Trophoblast cell (in vitro differentiated cells and primary cell): ENCODE data around the gene CPXM2.

Experiments used
- DNase-seq, 2 donors: peaks; one replicate each; pipeline ENCODE4 v3.0.0-alpha.2; 2016
- H2AFZ ChIP-seq: 2 replicates; pipeline ENCODE4 v1.6.1; 2013; ENCODE audit warnings: low read length, moderate library complexity, mild to moderate bottlenecking; ENCODE audit not compliant: insufficient read depth, poor library complexity
- H2AK5ac ChIP-seq: 2 replicates; pipeline ENCODE4 v1.6.1; 2013; ENCODE audit warnings: mild to moderate bottlenecking, low read length
- H2BK120ac ChIP-seq: 2 replicates; pipeline ENCODE4 v1.6.1; 2013; ENCODE audit warnings: low read length, mild to moderate bottlenecking, moderate library complexity; ENCODE audit not compliant: insufficient read depth, poor library complexity
- H2BK12ac ChIP-seq: 2 replicates; pipeline ENCODE4 v1.6.1; 2013; ENCODE audit warnings: mild to moderate bottlenecking, low read length, moderate library complexity
- H2BK5ac ChIP-seq: 2 replicates; pipeline ENCODE4 v1.6.1; 2013; ENCODE audit warnings: low read length, low read depth, moderate library complexity, mild to moderate bottlenecking; ENCODE audit not compliant: poor library complexity
- H3K14ac ChIP-seq: 2 replicates; pipeline ENCODE4 v1.6.1; 2013; ENCODE audit warnings: mild to moderate bottlenecking, low read length
- H3K18ac ChIP-seq: 2 replicates; pipeline ENCODE4 v1.6.1; 2013; ENCODE audit warnings: mild to moderate bottlenecking, low read length
- H3K23ac ChIP-seq: 2 replicates; pipeline ENCODE4 v1.6.1; 2013; ENCODE audit warnings: low read length
- H3K27ac ChIP-seq: 2 replicates; pipeline ENCODE4 v1.5.1; 2013; ENCODE audit warnings: low read depth, mild to moderate bottlenecking, inconsistent platforms, low read length, moderate library complexity
- H3K27me3 ChIP-seq: 2 replicates; pipeline ENCODE4 v1.6.1; 2013; ENCODE audit warnings: inconsistent platforms, mild to moderate bottlenecking, low read length, moderate library complexity; ENCODE audit not compliant: insufficient read depth
- H3K36me3 ChIP-seq, 2 experiments: 1 replicate in 1 of 2; 2 replicates in 1 of 2; pipeline ENCODE4 v1.6.1; 2013; ENCODE audit warnings: low read length in 2 of 2, mild to moderate bottlenecking in 2 of 2, moderate library complexity in 1 of 2; ENCODE audit not compliant: insufficient read depth in 2 of 2, control insufficient read depth in 1 of 2
- H3K4ac ChIP-seq: 2 replicates; pipeline ENCODE4 v1.6.1; 2013; ENCODE audit warnings: low read depth, mild to moderate bottlenecking, low read length, moderate library complexity
- H3K4me1 ChIP-seq, 2 experiments: 1 replicate in 1 of 2; 2 replicates in 1 of 2; pipeline ENCODE4 v1.6.1; 2013; ENCODE audit warnings: low read length in 2 of 2, mild to moderate bottlenecking in 2 of 2, moderate library complexity in 1 of 2; ENCODE audit not compliant: insufficient read depth in 2 of 2, control insufficient read depth in 1 of 2
- H3K4me2 ChIP-seq: 2 replicates; pipeline ENCODE4 v1.6.1; 2013; ENCODE audit warnings: inconsistent platforms, mild to moderate bottlenecking, low read length, moderate library complexity
- H3K4me3 ChIP-seq: 2 replicates; pipeline ENCODE4 v1.5.1; 2013; ENCODE audit warnings: mild to moderate bottlenecking, low read depth, low read length, inconsistent platforms
- H3K79me1 ChIP-seq: one replicate; pipeline ENCODE4 v1.6.1; 2013; ENCODE audit warnings: low read length
- H3K79me2 ChIP-seq: 2 replicates; pipeline ENCODE4 v1.6.1; 2013; ENCODE audit warnings: low read length, mild to moderate bottlenecking; ENCODE audit not compliant: control insufficient read depth, insufficient read depth, poor library complexity
- H3K9ac ChIP-seq: 2 replicates; pipeline ENCODE4 v1.6.1; 2013; ENCODE audit warnings: mild to moderate bottlenecking, low read length
- H3K9me3 ChIP-seq: 2 replicates; pipeline ENCODE4 v1.6.1; 2013; ENCODE audit warnings: low read depth, mild to moderate bottlenecking, control low read depth, inconsistent platforms, low read length; ENCODE audit not compliant: insufficient read depth
- H4K12ac ChIP-seq: 2 replicates; pipeline ENCODE4 v1.6.1; 2013; ENCODE audit warnings: low read depth, mild to moderate bottlenecking, low read length, moderate library complexity
- H4K8ac ChIP-seq: 2 replicates; pipeline ENCODE4 v1.6.1; 2013; ENCODE audit warnings: low read depth, mild to moderate bottlenecking, low read length, moderate library complexity
- H4K91ac ChIP-seq: one replicate; pipeline ENCODE4 v1.6.1; 2013; ENCODE audit warnings: low read depth, mild to moderate bottlenecking, low read length, moderate library complexity
- WGBS: extraction: QIAGEN DNeasy Blood & Tissue Kit; methylation state at CpG from one replicate; pipeline ENCODE4 v1.1.7; 2013; ENCODE audit warnings: missing lambda C conversion rate; ENCODE audit not compliant: insufficient read length, insufficient coverage; ENCODE audit errors: extremely low coverage; 5-methylcytosine and 5-hydroxymethylcytosine counted together

The CPXM2 gene

DNA sequence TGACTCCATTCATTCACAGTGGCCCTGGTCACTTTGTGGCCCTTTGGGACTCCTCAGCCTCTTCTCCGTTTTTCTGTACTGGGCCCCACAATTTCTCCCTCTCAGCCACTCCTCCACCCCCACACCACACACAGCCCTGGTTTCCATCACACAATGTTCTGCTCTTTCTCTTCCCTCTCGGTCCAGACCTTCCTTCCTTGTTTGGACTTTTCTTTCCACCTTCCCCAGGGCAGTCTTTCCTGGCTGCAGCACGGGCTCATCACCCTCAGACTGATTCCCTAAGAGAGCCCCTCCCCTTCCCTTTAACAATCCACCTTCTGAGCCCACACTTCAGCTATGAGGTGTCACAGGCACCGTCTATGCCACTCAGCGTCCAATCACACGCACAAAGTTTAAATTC is 25.7 kb downstream of the CPXM2 start:
- H2AK5ac ChIP-seq: no peak overlapping the region
- no peak overlapping the region for H4K12ac ChIP-seq
- no peak overlapping the region for H2AFZ ChIP-seq
- no peak overlapping the region for H3K14ac ChIP-seq
- H4K8ac ChIP-seq: peak overlapping the region; percentile 4
- H3K4me1 ChIP-seq: peaks cover 30 to 39% of the 10 kb centered on the region in 2 experiments
- H3K27ac ChIP-seq: no peak overlapping the region
- H3K9me3 ChIP-seq: peaks cover 2% of the 10 kb centered on the region
- no peak overlapping the region for H2BK5ac ChIP-seq
- no peak overlapping the region for H3K4ac ChIP-seq
- no peak overlapping the region for H3K4me2 ChIP-seq
- peak overlapping the region; percentile 75 for H4K91ac ChIP-seq
- peaks cover 9% of the 10 kb centered on the region for H3K79me1 ChIP-seq
- H3K79me2 ChIP-seq: no peaks in the 10 kb centered on the region
- DNase-seq: no peak
- no peak overlapping the region for H3K4me3 ChIP-seq
- no peak overlapping the region for H3K18ac ChIP-seq
- H3K9ac ChIP-seq: no peak overlapping the region
- no CpG with 5 or more reads among the region's 6 CpGs for WGBS
- no peak overlapping the region for H2BK12ac ChIP-seq
- H2BK120ac ChIP-seq: no peak overlapping the region
- no peak overlapping the region for H3K23ac ChIP-seq
- no peaks in the 10 kb centered on the region for H3K36me3 ChIP-seq
- no peaks in the 10 kb centered on the region for H3K27me3 ChIP-seq

DNA sequence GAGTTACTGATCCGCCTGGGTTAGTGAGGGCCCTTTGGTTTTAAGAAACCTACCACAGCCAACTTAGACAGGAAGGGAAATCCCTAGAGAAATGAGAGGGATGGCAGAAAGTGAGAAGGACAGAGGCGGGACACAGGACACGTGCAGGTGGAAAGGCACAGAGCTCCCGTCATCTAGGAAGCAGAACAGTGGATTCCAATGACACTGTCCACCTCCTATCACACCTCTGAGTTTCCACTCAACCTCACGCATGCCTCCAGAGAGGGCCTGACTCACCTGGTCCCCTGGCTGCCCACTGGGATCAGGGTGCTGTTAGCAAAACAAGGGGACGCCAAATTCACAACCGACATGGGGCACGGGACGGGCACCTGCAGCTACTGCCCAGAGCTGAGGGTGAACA is 26.3 kb downstream of the CPXM2 start:
- no peak for DNase-seq
- Histone ChIP-seq H3K9ac (no peak overlapping the region), H3K14ac (peak overlapping the region; percentile 34)

DNA sequence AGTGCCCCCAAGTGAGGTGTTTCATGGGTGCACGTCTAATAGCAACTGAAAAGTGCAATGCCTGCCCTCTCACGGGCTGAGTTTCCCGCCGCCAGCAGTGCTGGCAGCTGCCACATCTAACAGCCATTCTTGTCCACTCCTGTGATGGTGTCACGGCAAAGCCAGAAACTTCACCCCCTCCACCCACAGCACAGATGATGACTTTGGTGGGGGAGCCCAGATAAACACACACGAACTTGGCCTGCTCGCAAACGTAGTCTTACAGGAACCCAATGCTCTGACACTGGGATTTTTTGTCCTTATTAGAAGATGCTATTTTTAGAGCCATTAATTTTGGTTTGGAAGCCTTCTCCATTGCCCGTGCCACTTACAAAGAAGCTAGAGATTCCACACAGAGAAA is 26.7 kb downstream of the CPXM2 start:
- Histone ChIP-seq H4K91ac (no peak overlapping the region), H3K9me3 (peaks cover 2% of the 10 kb centered on the region), H3K9ac (no peak overlapping the region), H2BK12ac (peak overlapping the region; percentile 51), H4K12ac (no peak overlapping the region), H4K8ac (no peak overlapping the region), H3K79me1 (peaks cover 9% of the 10 kb centered on the region), H3K4ac (no peak overlapping the region), H3K36me3 (no peaks in the 10 kb centered on the region), H3K27me3 (no peaks in the 10 kb centered on the region), H3K79me2 (no peaks in the 10 kb centered on the region), H3K4me3 (no peak overlapping the region), H2AFZ (no peak overlapping the region), H3K18ac (no peak overlapping the region), H3K23ac (no peak overlapping the region), H3K4me1 (peaks cover 30 to 39% of the 10 kb centered on the region in 2 experiments), H2BK120ac (no peak overlapping the region), H3K4me2 (no peak overlapping the region), H2AK5ac (no peak overlapping the region), H3K14ac (no peak overlapping the region), H2BK5ac (no peak overlapping the region), H3K27ac (no peak overlapping the region)
- no CpG with 5 or more reads among the region's 9 CpGs for WGBS
- no peak for DNase-seq

More for the DNA sequence above, 26.3 kb downstream of the CPXM2 start:
- Histone ChIP-seq H3K23ac (no peak overlapping the region), H2AK5ac (peak overlapping the region; percentile 49), H3K79me2 (no peaks in the 10 kb centered on the region), H2BK5ac (no peak overlapping the region), H3K18ac (peak overlapping the region; percentile 47), H3K27ac (no peak overlapping the region), H3K4me1 (peaks cover 30 to 39% of the 10 kb centered on the region in 2 experiments), H3K4me2 (no peak overlapping the region), H2BK12ac (peak overlapping the region; percentile 78), H3K4ac (no peak overlapping the region), H3K4me3 (no peak overlapping the region), H2BK120ac (peak overlapping the region; percentile 21), H3K36me3 (no peaks in the 10 kb centered on the region), H3K79me1 (peaks cover 9% of the 10 kb centered on the region), H4K12ac (no peak overlapping the region), H4K91ac (peak overlapping the region; percentile 75), H3K9me3 (peaks cover 2% of the 10 kb centered on the region), H4K8ac (peak overlapping the region; percentile 4), H2AFZ (no peak overlapping the region), H3K27me3 (no peaks in the 10 kb centered on the region)
- WGBS: no CpG with 5 or more reads among the region's 9 CpGs

DNA sequence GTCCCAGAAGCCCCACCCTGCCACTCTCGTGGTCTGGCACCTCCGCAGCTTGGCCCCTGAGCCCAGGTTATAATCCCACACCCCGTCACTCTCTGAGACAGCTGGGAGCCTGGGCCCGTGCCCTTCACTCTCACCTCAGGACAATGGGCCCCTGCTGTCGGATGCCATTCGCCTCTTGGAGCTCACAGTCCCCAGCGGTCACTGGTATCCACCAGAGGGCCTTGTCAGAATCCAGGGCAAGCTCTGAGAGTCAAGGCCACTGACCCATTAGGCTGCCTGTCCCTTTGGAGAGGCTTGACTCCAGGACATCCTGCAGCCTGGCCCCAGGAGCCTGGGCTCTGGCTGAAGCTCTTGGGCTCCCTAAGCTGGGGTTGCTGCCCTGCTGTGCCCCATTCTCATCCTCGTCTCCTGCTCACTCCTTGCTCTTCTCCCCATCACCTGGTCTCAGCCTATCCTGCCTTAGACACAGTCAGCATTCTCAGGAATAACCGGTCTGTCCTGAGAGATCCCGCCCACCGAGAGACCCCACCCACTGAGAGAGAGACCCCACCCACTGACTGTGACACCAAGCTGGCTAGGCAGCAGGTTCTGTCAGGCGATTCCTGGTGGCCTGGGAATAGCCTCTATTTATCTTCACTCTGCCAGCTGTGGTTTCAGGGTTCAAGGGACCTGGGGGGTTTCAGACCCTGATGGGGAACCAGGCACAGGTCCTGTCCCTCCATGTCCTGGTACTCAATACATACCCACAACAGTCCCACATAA is 27.7 kb downstream of the CPXM2 start:
- peaks cover 30 to 39% of the 10 kb centered on the region in 2 experiments for H3K4me1 ChIP-seq
- H3K9ac ChIP-seq: no peak overlapping the region
- H2BK12ac ChIP-seq: peak overlapping the region; percentile 19
- no peak overlapping the region for H3K18ac ChIP-seq
- no peak overlapping the region for H2AFZ ChIP-seq
- H3K79me2 ChIP-seq: no peaks in the 10 kb centered on the region
- peak overlapping the region; percentile 10 for H3K14ac ChIP-seq
- no peak overlapping the region for H3K4me2 ChIP-seq
- no peak overlapping the region for H2BK120ac ChIP-seq
- no peak overlapping the region for H2AK5ac ChIP-seq
- H4K12ac ChIP-seq: no peak overlapping the region
- no peak overlapping the region for H4K8ac ChIP-seq
- no peak overlapping the region for H3K4me3 ChIP-seq
- no peaks in the 10 kb centered on the region for H3K36me3 ChIP-seq
- H3K4ac ChIP-seq: no peak overlapping the region
- peak overlapping the region; percentile 20 for H4K91ac ChIP-seq
- H3K27ac ChIP-seq: no peak overlapping the region
- H3K9me3 ChIP-seq: peaks cover 2% of the 10 kb centered on the region
- WGBS: no CpG with 5 or more reads among the region's 12 CpGs
- H3K79me1 ChIP-seq: peaks cover 9% of the 10 kb centered on the region
- DNase-seq: no peak
- H3K27me3 ChIP-seq: no peaks in the 10 kb centered on the region
- peak overlapping the region; percentile 35 for H2BK5ac ChIP-seq
- H3K23ac ChIP-seq: no peak overlapping the region
